ES-I3 (cell line): ENCODE data around the gene WNK2.
A peak's percentile ranks its signal among the peaks of the same experiment; 100 is the strongest.

ENCODE experiments used
- H3K36me3 ChIP-seq: 2 replicates; pipeline ENCODE4 v1.6.1; 2013; ENCODE audit warnings: mild to moderate bottlenecking, low read length, control low read depth, moderate library complexity; ENCODE audit not compliant: insufficient read depth
- H3K4me1 ChIP-seq: 2 replicates; pipeline ENCODE4 v1.6.1; 2013; ENCODE audit warnings: mild to moderate bottlenecking, control low read depth, low read length; ENCODE audit not compliant: insufficient read depth
- H3K9ac ChIP-seq: 2 replicates; pipeline ENCODE4 v1.6.1; 2013; ENCODE audit warnings: low read depth, mild to moderate bottlenecking, low read length, moderate library complexity
- H3K9me3 ChIP-seq: 2 replicates; pipeline ENCODE4 v1.6.1; 2013; ENCODE audit warnings: mild to moderate bottlenecking, low read length, moderate library complexity; ENCODE audit not compliant: control insufficient read depth, insufficient read depth

The WNK2 gene

GRCh38 chr9:93171261-93171990 lies 12.5 kb upstream of the WNK2 start:
- Histone ChIP-seq H3K9ac (no peak overlapping the region), H3K9me3 (no peaks in the 10 kb centered on the region), H3K36me3 (no peaks in the 10 kb centered on the region), H3K4me1 (no peaks in the 10 kb centered on the region)

- Histone ChIP-seq H3K4me1 (no peaks in the 10 kb centered on the region), H3K9ac (no peak overlapping the region), H3K36me3 (no peaks in the 10 kb centered on the region), H3K9me3 (no peaks in the 10 kb centered on the region)
These were observed 11.1 kb upstream of the WNK2 start for GRCh38 chr9:93172666-93173364.

- Histone ChIP-seq H3K9ac (no peak overlapping the region), H3K4me1 (no peaks in the 10 kb centered on the region), H3K36me3 (no peaks in the 10 kb centered on the region), H3K9me3 (no peaks in the 10 kb centered on the region)
These were observed 10.4 kb upstream of the WNK2 start for GRCh38 chr9:93173365-93174051.

DNA sequence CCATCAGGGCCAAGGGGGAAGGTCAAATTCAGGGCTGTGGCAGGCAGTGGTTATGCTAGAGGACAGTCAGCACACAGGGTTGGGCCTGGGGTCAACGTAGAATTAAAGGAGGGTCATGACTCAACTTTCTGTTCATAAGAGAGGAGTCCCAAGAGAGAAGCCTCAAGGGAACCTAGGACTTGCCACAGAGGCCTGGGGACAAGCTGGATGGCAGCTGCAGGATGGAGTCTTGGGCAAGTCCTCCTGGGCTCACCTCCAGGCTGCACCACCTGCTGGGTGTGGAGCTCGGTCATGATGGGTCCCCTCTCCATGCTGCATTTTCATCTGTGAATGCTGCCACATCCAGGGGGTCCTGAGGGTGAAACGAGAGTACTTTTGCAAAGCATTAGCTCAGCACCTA lies 9.0 kb upstream of the WNK2 start:
- no peaks in the 10 kb centered on the region for H3K4me1 ChIP-seq
- H3K36me3 ChIP-seq, result no peaks in the 10 kb centered on the region
- no peak overlapping the region for H3K9ac ChIP-seq
- H3K9me3 ChIP-seq, result no peaks in the 10 kb centered on the region

DNA sequence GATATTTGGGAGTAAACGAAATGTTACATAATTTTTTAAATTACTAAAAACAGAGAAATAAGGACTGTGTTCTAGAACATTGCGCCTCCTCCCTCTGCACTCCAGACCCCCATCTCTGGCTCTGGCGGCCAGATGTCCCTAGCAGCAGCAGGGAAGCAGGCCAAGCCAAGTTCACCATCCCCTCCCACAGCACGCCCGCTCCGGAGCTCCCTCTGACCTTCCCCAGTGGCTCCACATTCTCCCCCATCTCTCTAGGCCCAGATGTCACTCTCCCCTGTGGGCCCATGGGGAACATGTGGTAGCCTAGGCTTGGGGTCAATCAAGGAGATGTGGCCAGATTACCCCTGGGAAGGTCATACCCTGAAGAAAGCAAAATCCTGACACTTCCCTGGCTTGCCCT lies 6.3 kb upstream of the WNK2 start:
- Histone ChIP-seq H3K9ac (no peak overlapping the region), H3K4me1 (no peaks in the 10 kb centered on the region), H3K36me3 (no peaks in the 10 kb centered on the region), H3K9me3 (no peaks in the 10 kb centered on the region)

DNA sequence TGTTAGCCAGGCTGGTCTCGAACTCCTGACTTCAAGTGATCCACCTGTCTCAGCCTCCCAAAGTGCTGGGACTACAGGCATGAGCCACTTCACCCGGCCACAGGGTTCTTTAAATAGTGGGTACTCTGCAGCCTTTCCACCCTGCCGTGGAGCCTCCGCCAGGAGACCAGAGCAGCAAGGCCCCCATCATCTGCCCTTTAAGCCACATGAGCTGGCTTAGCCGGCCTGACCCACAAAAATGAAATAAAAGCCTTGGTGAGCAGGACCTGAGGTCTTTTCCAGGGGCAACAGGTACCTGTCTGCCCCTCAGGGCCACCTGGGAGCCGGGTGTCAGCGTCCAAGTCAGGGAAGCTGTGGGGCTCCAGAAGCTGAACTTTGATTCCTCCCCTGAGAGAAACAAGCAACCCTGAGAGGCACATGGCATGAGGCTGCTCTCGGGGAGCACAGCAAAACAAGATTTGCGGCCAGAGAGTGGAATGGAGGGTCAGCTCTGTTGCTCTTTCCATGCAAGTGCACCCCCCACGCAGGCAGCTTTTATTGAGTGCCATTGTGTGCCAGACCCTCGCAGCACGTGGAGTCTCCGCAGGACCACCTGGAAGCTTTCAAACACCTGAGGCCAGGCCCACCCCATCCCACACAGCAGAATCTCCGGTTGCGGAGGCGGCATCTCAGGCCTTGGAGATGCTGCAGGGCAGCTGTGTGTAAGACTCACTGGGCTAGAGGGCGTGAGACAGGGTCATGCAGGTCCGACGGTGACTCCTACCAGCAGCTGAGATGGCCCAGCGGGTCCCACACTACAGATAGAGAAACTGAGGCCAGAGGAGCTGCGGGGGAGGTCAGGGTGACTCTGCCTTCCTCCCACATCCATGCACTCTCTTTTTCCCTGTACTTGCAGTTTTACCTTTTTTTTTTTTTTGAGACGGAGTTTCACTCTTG lies 4.8 kb upstream of the WNK2 start:
- no peaks in the 10 kb centered on the region for H3K36me3 ChIP-seq
- no peak overlapping the region for H3K9ac ChIP-seq
- H3K4me1 ChIP-seq, result no peaks in the 10 kb centered on the region
- H3K9me3 ChIP-seq, result no peaks in the 10 kb centered on the region

- Histone ChIP-seq H3K9me3 (no peaks in the 10 kb centered on the region), H3K4me1 (peaks cover 3% of the 10 kb centered on the region; the same call in 1 of the 2 replicates), H3K9ac (no peak overlapping the region), H3K36me3 (no peaks in the 10 kb centered on the region)
These were observed 3.0 kb upstream of the WNK2 start for GRCh38 chr9:93180938-93181337.

GRCh38 chr9:93181672-93182435 lies 2.1 kb upstream of the WNK2 start:
- Histone ChIP-seq H3K36me3 (no peaks in the 10 kb centered on the region), H3K9ac (no peak overlapping the region), H3K4me1 (peaks cover 3% of the 10 kb centered on the region; the same call in 1 of the 2 replicates), H3K9me3 (no peaks in the 10 kb centered on the region)

- no peak overlapping the region for H3K9ac ChIP-seq
- H3K9me3 ChIP-seq, result no peaks in the 10 kb centered on the region
- H3K36me3 ChIP-seq, result no peaks in the 10 kb centered on the region
- H3K4me1 ChIP-seq, result peaks cover 3% of the 10 kb centered on the region; the same call in 1 of the 2 replicates
These were observed 1.4 kb upstream of the WNK2 start for GRCh38 chr9:93182572-93182971.

DNA sequence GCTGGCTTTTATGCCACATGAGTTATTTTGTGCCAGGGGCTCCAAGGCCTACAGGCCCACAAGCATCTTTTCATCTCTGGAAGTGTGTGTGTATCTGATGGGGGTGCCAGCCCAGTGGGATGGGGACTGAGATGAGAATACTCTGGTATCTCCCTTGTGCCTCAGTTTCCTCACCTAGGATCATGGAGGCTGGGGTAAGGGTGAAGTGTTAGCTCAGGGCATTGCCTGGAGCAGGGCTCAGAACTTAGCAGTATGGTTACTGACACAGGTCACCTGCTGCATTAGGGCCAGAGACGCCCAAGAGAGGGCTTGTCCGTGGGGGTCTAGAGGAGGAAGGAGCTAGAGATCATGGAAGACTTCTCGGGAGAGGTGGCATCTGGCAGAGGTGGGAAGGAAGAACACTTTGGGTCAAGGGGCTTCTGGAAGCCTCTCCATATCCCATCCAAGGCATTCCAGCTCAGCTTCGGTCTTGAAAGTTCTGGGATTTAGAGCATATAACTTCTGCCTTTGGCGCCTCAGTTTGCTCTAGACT lies 742 bp upstream of the WNK2 start:
- peaks cover 3% of the 10 kb centered on the region; the same call in 1 of the 2 replicates for H3K4me1 ChIP-seq
- H3K9ac ChIP-seq, result peak overlapping the region; percentile 73; the same call in 1 of the 2 replicates
- no peaks in the 10 kb centered on the region for H3K9me3 ChIP-seq
- H3K36me3 ChIP-seq, result no peaks in the 10 kb centered on the region

GRCh38 chr9:93184432-93185265 lies 710 bp downstream of the WNK2 start:
- H3K36me3 ChIP-seq, result no peaks in the 10 kb centered on the region

GRCh38 chr9:93185266-93186214 lies 1.6 kb downstream of the WNK2 start:
- peaks cover 3% of the 10 kb centered on the region; the same call in 1 of the 2 replicates for H3K4me1 ChIP-seq
- H3K36me3 ChIP-seq, result no peaks in the 10 kb centered on the region
- peak overlapping the region; percentile 73 for H3K9ac ChIP-seq
- H3K9me3 ChIP-seq, result no peaks in the 10 kb centered on the region

More at GRCh38 chr9:93184432-93185265, 710 bp downstream of the WNK2 start:
- peak overlapping the region; percentile 73 for H3K9ac ChIP-seq
- H3K4me1 ChIP-seq, result peaks cover 3% of the 10 kb centered on the region; the same call in 1 of the 2 replicates
- no peaks in the 10 kb centered on the region for H3K9me3 ChIP-seq
